Measurements from ENCODE around the gene ABLIM2.

The ABLIM2 gene

GRCh38 chr4:8103421-8104390 is 54.9 kb downstream of the ABLIM2 start:
- no peak for DNase-seq (ENCODE audit: low read depth)

- no peak for DNase-seq (ENCODE audit: low read depth)
Measured at GRCh38 chr4:8102831-8103230, 55.8 kb downstream of the ABLIM2 start.

- DNase-seq (ENCODE audit: low read depth): no peak
Measured at GRCh38 chr4:8102076-8102355, 56.6 kb downstream of the ABLIM2 start.

DNA sequence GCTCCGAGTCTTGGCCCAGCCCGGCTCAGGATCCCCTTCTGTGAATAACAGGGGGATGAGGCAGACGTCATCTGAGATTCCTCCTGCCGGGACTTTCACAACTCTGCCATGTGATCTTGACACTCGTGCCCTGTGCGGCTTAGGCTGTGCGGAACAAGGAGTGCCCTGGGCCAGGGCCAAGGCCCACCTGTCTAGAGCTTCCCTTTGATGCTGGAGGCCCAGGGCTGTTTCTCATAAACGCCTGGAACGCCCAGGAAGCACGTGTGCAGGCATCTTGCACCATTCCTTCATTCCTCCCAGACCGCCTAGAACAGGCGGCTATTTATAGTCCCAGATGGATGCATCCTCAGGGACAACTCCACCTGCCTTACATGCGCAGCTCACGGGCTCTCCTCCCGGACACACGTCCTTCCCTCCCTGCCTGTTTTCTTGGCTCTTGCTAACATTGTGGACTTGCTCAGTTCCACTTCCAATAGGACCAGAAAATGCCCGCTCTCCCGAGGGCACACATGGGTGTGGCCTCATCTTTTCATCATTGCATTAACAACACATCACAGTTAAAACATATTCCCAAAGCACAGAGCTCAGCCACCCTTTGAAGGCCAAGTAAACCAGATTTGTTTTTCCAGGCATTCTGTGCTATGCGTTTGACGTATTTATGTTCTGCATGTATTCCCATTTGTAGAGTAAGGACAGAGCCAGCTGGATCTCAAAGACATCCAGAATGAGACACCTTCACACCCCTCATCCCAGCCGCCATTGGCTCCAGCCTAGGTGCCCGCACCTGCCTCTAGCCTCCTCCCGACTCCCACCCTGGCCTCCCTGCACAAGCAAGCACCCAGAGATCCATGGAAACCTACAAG is 57.2 kb downstream of the ABLIM2 start:
- DNase-seq (ENCODE audit: low read depth): no peak

DNA sequence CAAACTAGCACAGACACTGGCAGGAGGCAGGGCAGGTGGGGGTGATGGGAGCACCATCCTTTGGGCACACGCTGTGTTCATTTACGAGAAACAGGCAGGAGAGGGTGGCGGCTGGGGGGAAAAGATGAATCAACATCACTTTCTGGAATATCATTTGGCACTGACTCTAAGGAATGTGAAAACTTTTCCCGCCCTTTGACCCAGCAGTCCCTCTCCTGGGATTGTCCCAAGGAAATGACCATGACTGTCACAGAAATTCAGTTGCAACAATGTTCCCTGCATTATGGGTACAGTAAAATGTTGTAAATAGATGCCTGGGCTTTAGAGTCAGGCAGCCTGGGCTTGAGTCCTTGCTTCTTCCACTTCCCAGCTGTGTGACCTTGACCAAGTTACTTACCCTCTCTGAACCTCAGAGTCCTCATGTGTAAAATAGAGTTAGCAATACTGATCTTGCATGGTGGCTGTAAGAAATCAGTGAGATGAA is 58.6 kb downstream of the ABLIM2 start:
- DNase-seq (ENCODE audit: low read depth): no peak

- DNase-seq (ENCODE audit: low read depth): no peak
Measured at GRCh38 chr4:8098506-8098905, 60.1 kb downstream of the ABLIM2 start.

DNA sequence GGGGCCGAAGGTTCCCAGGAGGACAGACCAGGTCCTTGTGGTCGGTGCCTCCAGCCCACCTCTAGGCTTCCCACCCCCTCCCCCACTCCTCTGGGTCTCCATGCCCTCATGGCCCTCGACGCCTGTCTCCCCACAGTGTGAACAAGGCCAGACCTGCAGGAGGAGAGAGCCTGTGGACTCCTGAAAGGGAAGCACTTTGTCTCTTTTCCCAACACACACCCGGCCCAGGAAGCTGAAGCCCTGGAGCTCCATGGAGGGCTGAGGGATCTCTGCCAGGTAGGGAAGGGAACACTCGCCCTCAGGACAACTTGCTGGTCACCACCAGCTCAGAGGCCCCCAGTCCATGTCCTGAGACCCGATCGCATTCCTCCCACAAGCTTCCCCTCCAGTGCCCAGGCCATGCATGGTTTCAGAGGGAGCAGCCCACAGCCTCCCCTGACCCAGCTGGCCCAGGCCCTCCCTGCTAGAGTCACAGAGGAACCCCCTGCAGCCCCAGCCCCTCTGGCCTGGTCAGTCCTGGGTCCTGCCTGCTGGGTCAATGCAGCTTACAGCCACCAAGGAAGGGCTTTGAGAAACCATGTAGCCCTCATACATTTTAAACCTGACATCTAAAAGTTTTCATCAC is 60.8 kb downstream of the ABLIM2 start:
- no peak for DNase-seq (ENCODE audit: low read depth)

- no peak for DNase-seq (ENCODE audit: low read depth)
Measured at GRCh38 chr4:8097141-8097541, 61.5 kb downstream of the ABLIM2 start.

GRCh38 chr4:8096690-8097061 is 61.9 kb downstream of the ABLIM2 start:
- no peak for DNase-seq (ENCODE audit: low read depth)

DNA sequence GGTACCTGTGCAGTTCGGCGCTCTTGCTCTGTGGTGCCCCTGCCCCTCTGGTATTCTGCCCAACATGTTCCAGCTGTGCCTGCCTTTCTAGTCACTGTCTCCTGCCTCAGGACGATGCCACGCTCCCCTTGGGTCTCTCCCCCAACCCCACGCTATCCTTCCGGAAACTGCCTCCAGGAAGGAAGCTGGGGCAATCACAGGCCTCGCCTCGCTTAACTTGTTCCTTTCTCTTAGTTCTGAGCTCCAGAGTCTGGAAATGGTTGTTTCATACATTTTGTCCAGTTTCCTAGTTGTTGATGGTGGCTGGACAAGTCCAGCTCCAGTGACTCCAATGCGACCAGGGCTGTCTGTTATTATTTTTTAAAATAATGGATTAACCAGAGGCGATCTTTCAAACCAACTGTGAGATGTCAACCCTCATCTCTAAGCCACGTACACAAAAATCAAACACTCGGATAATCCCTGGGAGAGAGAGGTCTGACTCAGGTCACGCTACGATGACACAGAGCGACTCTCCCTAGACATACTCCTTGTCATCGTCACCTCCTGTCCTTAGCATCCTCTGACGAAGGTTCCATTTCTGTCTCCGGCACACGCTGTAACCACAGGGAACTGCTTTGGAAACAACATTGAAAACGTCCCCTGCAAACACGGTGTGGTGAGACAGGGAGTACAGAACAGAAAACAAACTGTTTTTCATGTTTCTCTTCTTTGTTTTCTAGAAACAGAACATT is 62.5 kb downstream of the ABLIM2 start:
- no peak for DNase-seq (ENCODE audit: low read depth)

- DNase-seq (ENCODE audit: low read depth): no peak
Measured at GRCh38 chr4:8093587-8094274, 64.9 kb downstream of the ABLIM2 start.

GRCh38 chr4:8092282-8092681 is 66.3 kb downstream of the ABLIM2 start:
- DNase-seq (ENCODE audit: low read depth): no peak

- no peak for DNase-seq (ENCODE audit: low read depth)
Measured at GRCh38 chr4:8090744-8091301, 67.8 kb downstream of the ABLIM2 start.

DNA sequence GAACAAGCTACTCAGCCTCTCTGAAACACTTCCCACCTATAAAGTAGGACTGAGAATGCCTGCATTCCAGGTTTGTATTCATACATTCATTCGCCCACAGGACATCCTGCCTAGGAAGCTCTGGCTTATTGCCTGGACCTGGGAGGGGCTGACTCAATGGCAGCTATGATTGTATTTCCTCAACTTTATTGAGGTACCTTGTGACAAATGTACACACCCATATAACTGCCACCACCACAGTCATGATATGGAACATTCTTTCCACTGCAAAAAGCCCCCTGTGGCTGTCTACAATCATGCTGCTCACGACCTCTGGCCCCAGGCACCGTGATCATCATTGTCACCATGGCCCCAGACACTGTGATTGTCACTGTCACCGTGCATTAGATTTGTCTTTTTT is 68.3 kb downstream of the ABLIM2 start:
- no peak for DNase-seq (ENCODE audit: low read depth)

DNA sequence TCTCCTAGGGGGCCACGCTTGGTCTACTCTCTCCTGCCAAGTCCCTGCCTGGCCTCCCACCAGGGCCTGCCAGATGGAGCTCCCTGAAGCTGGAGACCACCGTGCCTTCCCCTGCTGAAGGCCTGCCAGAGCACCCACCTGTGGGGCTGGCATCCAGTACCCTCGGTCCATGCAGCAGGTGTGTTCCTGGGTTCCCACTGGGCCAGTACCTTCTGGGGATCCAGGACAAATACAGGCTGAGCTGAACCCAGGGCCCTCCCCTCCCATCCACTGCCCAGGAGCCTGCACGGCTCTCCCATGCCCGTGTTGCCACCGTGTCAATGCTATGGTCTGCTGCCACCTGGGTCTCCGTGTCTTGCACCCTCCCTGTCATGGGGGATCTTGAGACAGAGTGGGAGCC is 68.8 kb downstream of the ABLIM2 start:
- no peak for DNase-seq (ENCODE audit: low read depth)

- DNase-seq (ENCODE audit: low read depth): no peak
Measured at GRCh38 chr4:8088966-8089491, 69.6 kb downstream of the ABLIM2 start.

- no peak for DNase-seq (ENCODE audit: low read depth)
Measured at GRCh38 chr4:8087921-8088495, 70.6 kb downstream of the ABLIM2 start.

- no peak for DNase-seq (ENCODE audit: low read depth)
Measured at GRCh38 chr4:8086783-8087445, 71.7 kb downstream of the ABLIM2 start.

GRCh38 chr4:8085491-8086117 is 73.0 kb downstream of the ABLIM2 start:
- no peak for DNase-seq (ENCODE audit: low read depth)

All from stromal cell of bone marrow (primary cell).